Measurements from ENCODE around the gene DDR2.

The DDR2 gene

GRCh38 chr1:162721471-162721870 is 89.2 kb downstream of the DDR2 start:
- TF ChIP-seq PATZ1 (CRISPR knock-in tag; IDR thresholded peaks at IDR 0.05; ENCODE audit: borderline replicate concordance) (no peak), BACH2 (CRISPR knock-in tag; IDR thresholded peaks at IDR 0.05; ENCODE audit: borderline replicate concordance) (no peak), TSHZ2 (CRISPR knock-in tag; IDR thresholded peaks at IDR 0.05) (no peak), PPARA (CRISPR knock-in tag; IDR thresholded peaks at IDR 0.05; ENCODE audit: borderline replicate concordance) (no peak), TOX (CRISPR knock-in tag; IDR thresholded peaks at IDR 0.05; ENCODE audit: borderline replicate concordance) (no peak), SNAI2 (CRISPR knock-in tag; IDR thresholded peaks at IDR 0.05) (no peak), CSRNP3 (CRISPR knock-in tag; IDR thresholded peaks at IDR 0.05) (no peak), CREB5 (CRISPR knock-in tag; IDR thresholded peaks at IDR 0.05; ENCODE audit: low read depth) (no peak)
- ATAC-seq: no peak

GRCh38 chr1:162722036-162722435 is 89.8 kb downstream of the DDR2 start:
- TF ChIP-seq GLIS3 (CRISPR knock-in tag; IDR thresholded peaks at IDR 0.05): no peak
- no peak for TF ChIP-seq TOX (CRISPR knock-in tag; IDR thresholded peaks at IDR 0.05; ENCODE audit: borderline replicate concordance)
- no peak for TF ChIP-seq BACH2 (CRISPR knock-in tag; IDR thresholded peaks at IDR 0.05; ENCODE audit: borderline replicate concordance)
- no peak for TF ChIP-seq PATZ1 (CRISPR knock-in tag; IDR thresholded peaks at IDR 0.05; ENCODE audit: borderline replicate concordance)
- TF ChIP-seq RARB (CRISPR knock-in tag; IDR thresholded peaks at IDR 0.05): no peak
- no peak for TF ChIP-seq POU6F1 (CRISPR knock-in tag; IDR thresholded peaks at IDR 0.05; ENCODE audit: borderline replicate concordance, low read depth)
- TF ChIP-seq ISL1 (CRISPR knock-in tag; IDR thresholded peaks at IDR 0.05): no peak
- no peak for ATAC-seq

GRCh38 chr1:162724583-162725120 is 92.4 kb downstream of the DDR2 start:
- ATAC-seq: no peak
- TF ChIP-seq OSR1 (CRISPR knock-in tag; IDR thresholded peaks at IDR 0.05) (no peak), ZNF565 (CRISPR knock-in tag; conservative IDR thresholded peaks at IDR 0.05; ENCODE audit: low read depth) (no peak), ZC3H10 (CRISPR knock-in tag; IDR thresholded peaks at IDR 0.05) (no peak), TSHZ2 (CRISPR knock-in tag; IDR thresholded peaks at IDR 0.05) (no peak), ARNTL (CRISPR knock-in tag; IDR thresholded peaks at IDR 0.05; ENCODE audit: borderline replicate concordance, low read depth) (no peak), RARB (CRISPR knock-in tag; IDR thresholded peaks at IDR 0.05) (no peak), BACH2 (CRISPR knock-in tag; IDR thresholded peaks at IDR 0.05; ENCODE audit: borderline replicate concordance) (no peak), ZNF8 (CRISPR knock-in tag; IDR thresholded peaks at IDR 0.05) (no peak), ZFP30 (CRISPR knock-in tag; IDR thresholded peaks at IDR 0.05) (no peak), CREB5 (CRISPR knock-in tag; IDR thresholded peaks at IDR 0.05; ENCODE audit: low read depth) (no peak), SNAI2 (CRISPR knock-in tag; IDR thresholded peaks at IDR 0.05) (no peak), PATZ1 (CRISPR knock-in tag; IDR thresholded peaks at IDR 0.05; ENCODE audit: borderline replicate concordance) (no peak)

Measured in SK-N-SH treated with all-trans-retinoic acid at 6 μM for 48 hours (cell line).